HepG2 (cell line): Measurements from ENCODE around the gene DRC7. TPM values are rescaled to one million over a fixed set of nuclear protein-coding genes. Genes with fewer than 3 reads are reported as not detected.

ENCODE experiments used
- ATAD3A ChIP-seq: sonication (generic); formaldehyde crosslinking; IDR thresholded peaks from 2 replicates; pipeline ENCODE4 v1.4.0; 2020; ENCODE audit warnings: missing genetic modification reagents
- CHCHD3 ChIP-seq: sonication (generic); formaldehyde crosslinking; IDR thresholded peaks from 2 replicates; pipeline ENCODE4 v1.8.0; 2022; ENCODE audit warnings: mild to moderate bottlenecking, missing genetic modification reagents, moderate library complexity
- ETS1 ChIP-seq: sonication (generic); formaldehyde crosslinking; IDR thresholded peaks from 2 replicates; pipeline ENCODE4 v1.4.0; 2020; ENCODE audit warnings: missing genetic modification reagents
- GABPA ChIP-seq, 2 experiments: IDR thresholded peaks; 2 replicates each; pipeline ENCODE4 v1.6.1; 2011 to 2016; ENCODE audit warnings: low read depth in 2 of 2, low read length in 1 of 2, missing biosample characterization in 1 of 2, missing genetic modification characterization in 1 of 2
- GATA4 ChIP-seq: sonication (generic); IDR thresholded peaks from 2 replicates; pipeline ENCODE4 v1.6.1; 2016; ENCODE audit warnings: antibody characterized with exemption, low read depth, borderline replicate concordance
- IKZF5 ChIP-seq: IDR thresholded peaks from 2 replicates; pipeline ENCODE4 v1.6.1; 2018; ENCODE audit warnings: missing genetic modification reagents, mild to moderate bottlenecking, missing compliant biosample characterization
- NFAT5 ChIP-seq: sonication (generic); formaldehyde crosslinking; IDR thresholded peaks from 2 replicates; pipeline ENCODE4 v1.4.0; 2020; ENCODE audit warnings: missing genetic modification reagents
- PHF21A ChIP-seq: sonication (generic); formaldehyde crosslinking; IDR thresholded peaks from 2 replicates; pipeline ENCODE4 v1.5.0; 2020; ENCODE audit warnings: mild to moderate bottlenecking, missing genetic modification reagents
- RFXAP ChIP-seq: sonication (generic); formaldehyde crosslinking; IDR thresholded peaks from 2 replicates; pipeline ENCODE4 v1.4.0; 2020; ENCODE audit warnings: missing genetic modification reagents, borderline replicate concordance
- SALL1 ChIP-seq: sonication (generic); formaldehyde crosslinking; IDR thresholded peaks from 2 replicates; pipeline ENCODE4 v1.8.0; 2022; ENCODE audit warnings: mild to moderate bottlenecking, missing genetic modification reagents
- SMARCE1 ChIP-seq: fragments of 450-650 bp; IDR thresholded peaks from 2 replicates; pipeline ENCODE4 v1.6.1; 2017; ENCODE audit warnings: borderline replicate concordance
- TGIF2 ChIP-seq: IDR thresholded peaks from 2 replicates; pipeline ENCODE4 v1.6.1; 2016; ENCODE audit warnings: control low read depth, missing compliant biosample characterization
- WIZ ChIP-seq: sonication (generic); formaldehyde crosslinking; IDR thresholded peaks from 2 replicates; pipeline ENCODE4 v1.5.1; 2020; ENCODE audit warnings: mild to moderate bottlenecking, missing genetic modification reagents
- XRCC5 ChIP-seq: fragments of 200-400 bp; formaldehyde crosslinking; optimal IDR thresholded peaks from 2 replicates; pipeline ENCODE3; 2017; ENCODE audit warnings: mild to moderate bottlenecking, low read length
- YEATS4 ChIP-seq: sonication (generic); formaldehyde crosslinking; IDR thresholded peaks from 2 replicates; pipeline ENCODE4 v1.4.0; 2020; ENCODE audit warnings: missing genetic modification reagents, borderline replicate concordance
- ZBTB10 ChIP-seq: sonication (generic); formaldehyde crosslinking; IDR thresholded peaks from 2 replicates; pipeline ENCODE4 v1.4.0; 2020; ENCODE audit warnings: missing genetic modification reagents, borderline replicate concordance
- ZFP37 ChIP-seq: sonication (generic); formaldehyde crosslinking; IDR thresholded peaks from 2 replicates; pipeline ENCODE4 v1.4.0; 2020; ENCODE audit warnings: missing genetic modification reagents, borderline replicate concordance
- ZNF12 ChIP-seq: sonication (generic); formaldehyde crosslinking; IDR thresholded peaks from 2 replicates; pipeline ENCODE4 v1.5.0; 2020; ENCODE audit warnings: missing genetic modification reagents
- ZNF33A ChIP-seq: sonication (generic); formaldehyde crosslinking; IDR thresholded peaks from 2 replicates; pipeline ENCODE4 v1.5.1; 2020; ENCODE audit warnings: missing genetic modification reagents, mild to moderate bottlenecking, moderate library complexity, borderline replicate concordance
- ZNF598 ChIP-seq: sonication (generic); formaldehyde crosslinking; IDR thresholded peaks from 2 replicates; pipeline ENCODE4 v1.5.1; 2020; ENCODE audit warnings: mild to moderate bottlenecking, missing genetic modification reagents, borderline replicate concordance
- ZNF777 ChIP-seq: sonication (generic); formaldehyde crosslinking; IDR thresholded peaks from 2 replicates; pipeline ENCODE4 v1.4.0; 2020; ENCODE audit warnings: missing genetic modification reagents
- polyA plus RNA-seq, 8 experiments: library from polyadenylated mRNA; depleted of rRNA in 3 of 8; stranded (reverse) in 7 of 8; unstranded in 1 of 8; fragments of >200 nt; fragmentation: Illumina TruSeq in 4 of 8; extraction: Trizol in 4 of 8; gene quantifications; 2 replicates each; pipeline versions ENCODE4 v1.2.1 to v1.2.3, GENCODE V29; 2011 to 2016; ENCODE audit warnings: low read depth in 4 of 8, missing spikeins in 1 of 8, mixed read lengths in 1 of 8; ENCODE audit not compliant: insufficient read depth in 1 of 8
- total RNA-seq, 5 experiments: library from RNA; depleted of rRNA; stranded (reverse); fragments of >200 nt; fragmentation: Illumina TruSeq; extraction: Trizol; gene quantifications; 2 replicates each; pipeline ENCODE4 v1.2.3, GENCODE V29; 2016; ENCODE audit warnings: low read depth in 1 of 5

The DRC7 gene
- total and polyA plus RNA-seq, 2 of the 13 experiments (the other 11 are each of a cell fraction or from before 2014, with no cell fraction given) = 2.7 to 3.4 TPM

DNA sequence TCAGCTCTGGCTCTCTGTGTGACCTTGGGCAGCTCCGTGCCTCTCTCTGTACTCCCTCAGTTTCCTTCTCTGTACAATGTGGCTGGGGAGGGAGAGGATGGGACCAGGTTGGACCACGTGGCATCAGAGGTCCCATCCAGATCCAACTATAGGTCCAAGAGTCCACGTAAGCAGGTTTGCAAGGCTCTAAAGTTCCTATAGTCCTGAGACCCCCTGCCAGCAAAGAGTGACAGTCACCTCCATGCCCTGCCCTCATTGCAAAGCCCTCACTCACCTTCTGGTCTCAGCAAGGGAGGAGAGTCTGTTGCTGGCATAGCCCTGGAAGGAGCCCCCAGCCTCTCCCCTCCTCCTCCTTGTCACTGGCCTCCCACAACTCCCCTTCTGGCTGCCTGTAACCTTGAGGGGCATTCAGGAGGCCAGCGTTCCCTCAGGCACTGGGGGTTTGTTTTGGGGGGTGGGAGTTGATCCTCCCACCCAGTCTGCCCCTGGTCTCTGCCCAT is 6.1 kb upstream of the DRC7 start (continued):
- TF ChIP-seq NFAT5 (CRISPR knock-in tag) (no peak), TGIF2 (CRISPR knock-in tag) (no peak), IKZF5 (CRISPR knock-in tag) (peak; percentile 48; the same call in 1 of the 2 replicates), GABPA (IDR thresholded peaks at IDR 0.05; ENCODE audit: low read depth, low read length) (no peak), GABPA (CRISPR knock-in tag; IDR thresholded peaks at IDR 0.05; ENCODE audit: low read depth) (no peak), ZBTB10 (CRISPR knock-in tag) (no peak), XRCC5 (peak; percentile 3), SMARCE1 (no peak), ZNF598 (CRISPR knock-in tag) (no peak), SALL1 (CRISPR knock-in tag) (peak; percentile 11; the same call in 1 of the 2 replicates), CHCHD3 (CRISPR knock-in tag) (no peak), ZNF12 (CRISPR knock-in tag) (no peak), RFXAP (CRISPR knock-in tag) (0 out of 2 replicates have a peak, but pooled peaks have one; percentile 26), ATAD3A (CRISPR knock-in tag) (no peak), PHF21A (CRISPR knock-in tag) (peak; percentile 31; the same call in 1 of the 2 replicates), ETS1 (CRISPR knock-in tag) (no peak), YEATS4 (CRISPR knock-in tag) (peak; percentile 60; the same call in 1 of the 2 replicates), GATA4 (no peak), ZFP37 (no peak), ZNF777 (CRISPR knock-in tag) (no peak), WIZ (CRISPR knock-in tag) (no peak), ZNF33A (CRISPR knock-in tag) (no peak)
